NCI-H510A treated with DMSO at 0.1 percent for 48 hours (cell line): ENCODE results near the gene NAA50.

Experiments used
- DNase-seq: peaks from one replicate; lab custom pipeline; 2025; lab: John Stamatoyannopoulos, UW

The NAA50 gene

GRCh38 chr3:113745756-113746547 lies at the start of gene NAA50:
Gene NAA50 (minus strand): TSS chr3:113746249. CDS start chr3:113745949, 300 bp downstream.
- DNase-seq: peak; percentile 69

GRCh38 chr3:113795693-113796092 lies 49.6 kb upstream of the NAA50 start:
- no peak for DNase-seq

- no peak for DNase-seq
Measured at GRCh38 chr3:113794526-113794925, 48.5 kb upstream of the NAA50 start.

GRCh38 chr3:113791381-113791780 lies 45.3 kb upstream of the NAA50 start:
- no peak for DNase-seq

GRCh38 chr3:113783980-113784379 lies 37.9 kb upstream of the NAA50 start:
- DNase-seq: no peak

GRCh38 chr3:113783463-113783862 lies 37.4 kb upstream of the NAA50 start:
- no peak for DNase-seq

GRCh38 chr3:113776564-113776963 lies 30.5 kb upstream of the NAA50 start:
- DNase-seq: no peak

- DNase-seq: no peak
Measured at GRCh38 chr3:113775516-113775915, 29.5 kb upstream of the NAA50 start.

GRCh38 chr3:113773381-113773780 lies 27.3 kb upstream of the NAA50 start:
- no peak for DNase-seq

- DNase-seq: no peak
Measured at GRCh38 chr3:113771993-113772392, 25.9 kb upstream of the NAA50 start.

- DNase-seq: no peak
Measured at GRCh38 chr3:113769551-113769950, 23.5 kb upstream of the NAA50 start.

GRCh38 chr3:113764698-113765097 lies 18.6 kb upstream of the NAA50 start:
- no peak for DNase-seq

- DNase-seq: no peak
Measured at GRCh38 chr3:113758389-113759024, 12.5 kb upstream of the NAA50 start.

- DNase-seq: no peak
Measured at GRCh38 chr3:113754494-113755159, 8.6 kb upstream of the NAA50 start.

GRCh38 chr3:113753376-113753985 lies 7.4 kb upstream of the NAA50 start:
- DNase-seq: no peak

GRCh38 chr3:113751141-113751540 lies 5.1 kb upstream of the NAA50 start:
- no peak for DNase-seq

- no peak for DNase-seq
Measured at GRCh38 chr3:113747283-113748046, 1.4 kb upstream of the NAA50 start.

- DNase-seq: peak; percentile 87
Measured at GRCh38 chr3:113746548-113747282, 666 bp upstream of the NAA50 start, which contains the start of gene ATP6V1A. Gene ATP6V1A (plus strand): TSS chr3:113747035. CDS start chr3:113778754, 31,719 bp downstream.

GRCh38 chr3:113744941-113745755 lies 901 bp downstream of the NAA50 start:
- peak; percentile 71 for DNase-seq

- no peak for DNase-seq
Measured at GRCh38 chr3:113743006-113743630, 2.9 kb downstream of the NAA50 start.
